Measurements from ENCODE around the gene VPS26A. TPM values are rescaled to one million over a fixed set of nuclear protein-coding genes. Genes with fewer than 3 reads are reported as not detected.

VPS26A gene
- total RNA-seq, 4 donors from 2014 or later = 43.9 to 77.6 (median 54.8) TPM

GRCh38 chr10:69216577-69217118 lies 92.7 kb downstream of the VPS26A start:
- no peak for TF ChIP-seq CTCF (IDR thresholded peaks at IDR 0.05; ENCODE audit: low read depth)

GRCh38 chr10:69217119-69217754 lies 93.3 kb downstream of the VPS26A start:
- no peak for TF ChIP-seq CTCF (IDR thresholded peaks at IDR 0.05; ENCODE audit: low read depth)

- TF ChIP-seq CTCF (IDR thresholded peaks at IDR 0.05; ENCODE audit: low read depth) = no peak
These were observed 94.9 kb downstream of the VPS26A start for GRCh38 chr10:69218831-69219230.

- TF ChIP-seq CTCF (IDR thresholded peaks at IDR 0.05; ENCODE audit: low read depth) = no peak
These were observed 96.1 kb downstream of the VPS26A start, which contains the start of gene HKDC1 for GRCh38 chr10:69220041-69220451. TSS of gene HKDC1 (plus strand) at chr10:69220332. CDS start at chr10:69220436, 104 bp downstream.

GRCh38 chr10:69220507-69220906 lies 96.5 kb downstream of the VPS26A start:
- no peak for TF ChIP-seq CTCF (IDR thresholded peaks at IDR 0.05; ENCODE audit: low read depth)

Small RNA genes lying within 50 kb of the gene (small RNA-seq; reads per million reads assigned to genes)
- not detected for gene RF00017

Other genes with a start within 250 kb of the VPS26A start
- 10 to 100 TPM; 35.2 to 43.5 (median 42.4) TPM for gene DDX50, start 222.9 kb upstream of the VPS26A start, total RNA-seq
- gene DDX21, start 168.0 kb upstream of the VPS26A start, total RNA-seq = 100 to 1,000 TPM in 1 of 4 donors, 10 to 100 TPM in 3; 31.1 to 110 (median 45.1) TPM
- 10 to 100 TPM; 35.9 to 69.9 (median 38.1) TPM for gene KIFBP, start 135.4 kb upstream of the VPS26A start, total RNA-seq
- gene SRGN, start 36.1 kb upstream of the VPS26A start, total RNA-seq = 100 to 1,000 TPM; 104 to 572 (median 285) TPM
- 10 to 100 TPM; 24.6 to 32.0 (median 28.1) TPM for gene SUPV3L1, start 56.1 kb downstream of the VPS26A start, total RNA-seq
- under 1 TPM in 2 of 4 donors, not detected in 2; 0.17 to 0.22 TPM for gene HKDC1, start 96.2 kb downstream of the VPS26A start, total RNA-seq
- 10 to 100 TPM; 54.4 to 72.2 (median 57.8) TPM for gene HK1, start 154.3 kb downstream of the VPS26A start, total RNA-seq

Data from subcutaneous adipose tissue (tissue), 4 donors.